ENCODE data around the gene FGFR1OP2.

FGFR1OP2 gene

DNA sequence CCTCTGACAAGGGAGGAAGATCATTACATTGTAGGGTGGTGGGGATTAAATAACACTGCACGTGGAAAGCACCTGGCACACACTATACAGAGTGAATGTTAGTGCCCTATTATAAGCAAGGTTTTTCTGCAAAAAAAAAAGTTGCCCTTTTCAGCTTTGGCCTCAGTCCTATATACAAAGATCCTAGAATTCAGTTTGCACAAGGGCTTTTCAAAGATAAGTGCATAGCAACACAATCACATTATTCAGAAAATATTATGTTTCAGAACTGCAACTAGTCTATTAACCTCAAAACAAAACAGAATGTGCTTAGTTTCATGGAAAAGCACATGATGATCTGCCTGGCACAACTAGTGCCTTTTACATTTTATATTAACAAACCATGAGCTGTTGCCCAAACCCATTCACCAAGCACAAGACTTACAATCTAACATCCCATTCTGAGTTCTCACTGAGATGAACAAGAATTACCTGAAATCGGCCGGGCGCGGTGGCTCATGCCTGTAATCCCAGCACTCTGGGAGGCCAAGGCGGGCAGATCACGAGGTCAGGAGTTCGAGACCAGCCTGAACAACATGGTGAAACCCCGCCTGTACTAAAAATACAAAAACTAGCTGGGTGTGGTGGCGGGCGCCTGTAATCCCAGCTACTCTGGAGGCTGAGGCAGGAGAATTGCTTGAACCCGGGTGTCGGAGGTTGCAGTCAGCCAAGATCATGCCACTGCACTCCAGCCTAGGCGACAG is 74.1 kb downstream of the FGFR1OP2 start:
- Mint-ChIP-seq H3K4me3 (peak overlapping the region; percentile 31), H3K9me3 (no peaks in the 10 kb centered on the region), H3K4me1 (peaks cover 59% of the 10 kb centered on the region), H3K27ac (ENCODE audit: low read depth) (no peak overlapping the region), H3K36me3 (ENCODE audit: insufficient read depth) (peaks cover 10% of the 10 kb centered on the region), H3K27me3 (no peaks in the 10 kb centered on the region)
- no peak for DNase-seq (ENCODE audit: low spot score in 2 of 2)
- no peak for ATAC-seq (replicated peaks; ENCODE audit: extremely low read depth, poor library complexity, severe bottlenecking)

DNA sequence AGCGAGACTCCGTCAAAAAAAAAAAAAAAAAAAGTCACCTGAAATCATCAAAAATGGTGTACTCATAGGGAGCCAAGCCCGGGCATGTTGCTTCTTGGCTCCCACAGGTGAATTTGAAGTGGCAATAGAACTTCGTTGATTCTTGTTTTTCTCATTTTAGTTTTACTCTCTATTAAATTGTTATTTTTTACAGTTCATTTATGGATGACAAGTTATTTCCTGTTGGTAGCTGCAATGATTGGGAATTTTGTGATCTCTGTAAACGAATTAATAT is 74.6 kb downstream of the FGFR1OP2 start:
- Mint-ChIP-seq H3K4me1 (peaks cover 54% of the 10 kb centered on the region), H3K36me3 (ENCODE audit: insufficient read depth) (peaks cover 10% of the 10 kb centered on the region), H3K27ac (ENCODE audit: low read depth) (no peak overlapping the region), H3K9me3 (no peaks in the 10 kb centered on the region), H3K4me3 (peak overlapping the region; percentile 82), H3K27me3 (no peaks in the 10 kb centered on the region)
- ATAC-seq (replicated peaks; ENCODE audit: extremely low read depth, poor library complexity, severe bottlenecking) (no peak), DNase-seq (ENCODE audit: low spot score in 2 of 2) (no peak)

- H3K36me3 Mint-ChIP-seq (ENCODE audit: insufficient read depth) = peaks cover 10% of the 10 kb centered on the region
- H3K9me3 Mint-ChIP-seq = no peaks in the 10 kb centered on the region
- peak overlapping the region; percentile 82 for H3K4me3 Mint-ChIP-seq
- peak overlapping the region; percentile 88 for H3K27ac Mint-ChIP-seq (ENCODE audit: low read depth)
- H3K27me3 Mint-ChIP-seq = no peaks in the 10 kb centered on the region
- peak; percentile 10 for ATAC-seq (replicated peaks; ENCODE audit: extremely low read depth, poor library complexity, severe bottlenecking)
- DNase-seq (ENCODE audit: low spot score in 2 of 2) = no peak
- peaks cover 47% of the 10 kb centered on the region for H3K4me1 Mint-ChIP-seq
Observed at GRCh38 chr12:27013611-27014084, 75.4 kb downstream of the FGFR1OP2 start.

DNA sequence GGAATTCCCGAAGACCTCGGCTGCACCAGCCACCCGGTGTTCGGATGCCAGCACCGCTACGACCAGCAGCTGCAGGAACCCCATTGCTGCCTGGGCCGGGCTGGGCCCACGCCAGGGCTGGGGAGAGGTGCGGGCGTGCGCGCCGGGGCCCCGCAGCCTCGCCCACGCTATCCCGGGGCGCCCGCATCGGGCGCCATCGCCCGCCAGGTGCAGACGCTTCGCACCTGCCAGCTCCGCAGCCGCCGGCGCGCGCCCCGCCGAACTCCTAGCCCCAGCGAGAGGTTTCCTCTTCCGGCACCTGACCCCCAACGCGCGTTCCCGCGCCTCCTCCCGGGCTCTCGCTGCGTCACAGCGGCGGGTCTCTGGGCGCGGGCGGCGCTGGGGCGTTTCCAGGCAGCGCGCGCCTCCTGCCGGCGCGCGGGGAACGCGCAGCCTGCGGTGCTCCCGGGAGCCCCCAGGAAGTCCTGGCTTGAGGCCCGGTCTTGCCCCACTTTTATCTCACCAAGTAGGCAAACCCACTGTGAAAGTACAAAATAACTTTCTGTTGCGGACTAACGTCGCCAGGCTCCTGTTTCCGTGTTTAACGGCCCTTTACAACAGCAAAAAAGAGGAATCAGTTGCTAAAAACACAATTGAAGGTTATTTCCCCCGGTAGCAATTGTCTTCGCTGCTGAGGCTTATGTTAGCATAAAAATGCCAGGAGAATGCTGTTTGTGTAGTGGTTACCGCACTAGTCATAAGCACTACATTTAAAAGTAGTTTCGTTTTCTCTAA is 76.0 kb downstream of the FGFR1OP2 start, which contains the start of gene TM7SF3:
TM7SF3 (minus strand) TSS at position 300 of the 774 bp plus-strand sequence; CDS start at position 84, 216 bp downstream.
- Mint-ChIP-seq H3K4me1 (peaks cover 46% of the 10 kb centered on the region), H3K27me3 (no peaks in the 10 kb centered on the region), H3K36me3 (ENCODE audit: insufficient read depth) (peaks cover 10% of the 10 kb centered on the region), H3K27ac (ENCODE audit: low read depth) (peak within 1 kb of the TSS; percentile 88), H3K4me3 (peak within 1 kb of the TSS; percentile 82), H3K9me3 (no peaks in the 10 kb centered on the region)
- ATAC-seq (replicated peaks; ENCODE audit: extremely low read depth, poor library complexity, severe bottlenecking) (peak; percentile 90), DNase-seq (ENCODE audit: low spot score in 2 of 2) (peak; percentile 93)

GRCh38 chr12:27014859-27015729 is 76.8 kb downstream of the FGFR1OP2 start:
- H3K36me3 Mint-ChIP-seq (ENCODE audit: insufficient read depth) = peaks cover 10% of the 10 kb centered on the region
- H3K9me3 Mint-ChIP-seq = no peaks in the 10 kb centered on the region
- peak overlapping the region; percentile 82 for H3K4me3 Mint-ChIP-seq
- DNase-seq (ENCODE audit: low spot score in 2 of 2) = no peak
- ATAC-seq (replicated peaks; ENCODE audit: extremely low read depth, poor library complexity, severe bottlenecking) = no peak
- H3K27me3 Mint-ChIP-seq = no peaks in the 10 kb centered on the region
- peak overlapping the region; percentile 88 for H3K27ac Mint-ChIP-seq (ENCODE audit: low read depth)
- peaks cover 43% of the 10 kb centered on the region for H3K4me1 Mint-ChIP-seq

DNA sequence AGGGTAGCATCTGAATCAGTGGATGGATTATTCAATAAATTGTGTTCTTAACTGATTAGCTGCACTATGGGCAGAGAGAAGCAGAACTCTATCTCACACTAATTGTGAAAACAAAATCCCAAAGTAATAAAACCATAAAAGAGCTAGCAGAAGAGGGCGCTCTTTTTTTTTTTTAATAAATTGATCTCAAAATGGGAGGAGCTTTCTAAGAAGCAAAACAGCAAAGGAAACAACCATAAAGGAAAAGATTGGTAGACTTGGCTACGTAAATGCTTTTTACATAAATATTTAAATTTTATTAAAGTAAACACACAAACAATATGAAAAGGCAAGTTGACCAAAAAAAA is 77.4 kb downstream of the FGFR1OP2 start:
- peaks cover 37% of the 10 kb centered on the region for H3K4me1 Mint-ChIP-seq
- peak overlapping the region; percentile 88 for H3K27ac Mint-ChIP-seq (ENCODE audit: low read depth)
- no peak for DNase-seq (ENCODE audit: low spot score in 2 of 2)
- no peaks in the 10 kb centered on the region for H3K9me3 Mint-ChIP-seq
- no peak for ATAC-seq (replicated peaks; ENCODE audit: extremely low read depth, poor library complexity, severe bottlenecking)
- H3K4me3 Mint-ChIP-seq = no peak overlapping the region
- H3K27me3 Mint-ChIP-seq = no peaks in the 10 kb centered on the region
- H3K36me3 Mint-ChIP-seq (ENCODE audit: insufficient read depth) = peaks cover 8% of the 10 kb centered on the region
